Thyroid gland (tissue), 4 donors: ENCODE measurements around the gene TMEM154. TPM values are rescaled to one million over a fixed set of nuclear protein-coding genes. Genes with fewer than 3 reads are reported as not detected.
A peak's percentile ranks its signal among the peaks of the same experiment; 100 is the strongest.

Source experiments
- DNase-seq, 2 donors: peaks; one replicate each; pipeline ENCODE4 v3.0.0-alpha.2; 2019
- H3K27ac ChIP-seq, 3 donors: fragments of 200-600 bp; sonication (generic); 1 replicate in 2 of 3; 2 replicates in 1 of 3; pipeline ENCODE4 v1.5.1; 2016 to 2019; ENCODE audit warnings: mild to moderate bottlenecking in 1 of 3, moderate library complexity in 1 of 3
- H3K27me3 ChIP-seq: fragments of 200-600 bp; sonication (generic); one replicate; pipeline ENCODE4 v1.5.1; 2019
- H3K36me3 ChIP-seq, 2 donors: fragments of 200-600 bp; sonication (generic); one replicate each; pipeline ENCODE4 v1.5.1; 2016 to 2019
- H3K4me1 ChIP-seq, 2 donors: fragments of 200-600 bp; sonication (generic); one replicate each; pipeline ENCODE4 v1.5.1; 2017 to 2019
- H3K4me3 ChIP-seq, 3 donors: fragments of 200-600 bp; sonication (generic); replicated peaks in 1 of 3; 1 replicate in 2 of 3; 2 replicates in 1 of 3; pipeline ENCODE4 v1.5.1; 2016; ENCODE audit warnings: mild to moderate bottlenecking in 1 of 3
- H3K9me3 ChIP-seq: fragments of 200-600 bp; sonication (generic); one replicate; pipeline ENCODE4 v1.5.1; 2017
- POLR2A ChIP-seq, 2 donors: fragments of 450-650 bp; IDR thresholded peaks; one replicate each; pipeline ENCODE4 v1.6.1; 2017; ENCODE audit warnings: antibody characterized with exemption in 2 of 2, mild to moderate bottlenecking in 2 of 2, moderate library complexity in 1 of 2
- WGBS, 2 donors: methylation state at CpG; one replicate each; pipeline ENCODE4 v1.1.5; 2017; 5-methylcytosine and 5-hydroxymethylcytosine counted together
- intact Hi-C: fragments of 100-400 bp; cut with DNase I; formaldehyde crosslinking; loops from one replicate; pipeline ENCODE4 v1.15.1; 2023
- total RNA-seq, 4 donors: library from RNA; depleted of rRNA; stranded (reverse); fragments of >200 nt; gene quantifications; one replicate each; pipeline ENCODE4 v1.2.3, GENCODE V29; 2016
- TF ChIP-seq, protein P1 (sequence below), 6 experiments: fragments of 200-600 bp in 3 of 6; fragments of 450-650 bp in 3 of 6; sonication (generic) in 3 of 6; IDR thresholded peaks; one replicate each; pipeline ENCODE4 v1.5.1; 2016 to 2019; ENCODE audit warnings: antibody characterized with exemption in 6 of 6, mild to moderate bottlenecking in 2 of 6, inconsistent platforms in 1 of 6, moderate library complexity in 1 of 6

Gene TMEM154
- total RNA-seq, 4 donors from 2014 or later: 0.22 to 1.6 (median 0.42) TPM

DNA sequence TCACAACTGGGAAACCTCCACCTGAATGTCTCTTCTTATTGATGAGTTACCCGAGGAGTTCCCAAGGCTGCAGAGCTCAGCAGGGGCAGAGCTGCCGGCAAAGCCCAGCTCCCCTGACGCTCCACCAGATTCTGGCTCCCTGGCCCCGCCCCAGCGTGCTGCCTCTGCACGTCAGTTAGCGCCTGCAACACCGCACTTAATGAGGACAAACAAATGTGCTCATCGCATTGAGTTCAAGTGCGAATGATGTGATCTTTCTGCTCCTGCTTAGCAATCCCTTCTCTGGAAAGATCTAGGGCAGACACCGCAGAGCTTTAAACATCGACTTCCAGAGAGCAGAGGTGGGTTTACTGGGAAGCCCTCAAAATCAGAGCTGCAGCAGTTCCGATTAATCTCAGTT lies 88.4 kb downstream of the TMEM154 start:
- intact Hi-C loops: no loop called here
- TF ChIP-seq POLR2A (IDR thresholded peaks at IDR 0.05): no peak
- TF ChIP-seq, protein P1, sequence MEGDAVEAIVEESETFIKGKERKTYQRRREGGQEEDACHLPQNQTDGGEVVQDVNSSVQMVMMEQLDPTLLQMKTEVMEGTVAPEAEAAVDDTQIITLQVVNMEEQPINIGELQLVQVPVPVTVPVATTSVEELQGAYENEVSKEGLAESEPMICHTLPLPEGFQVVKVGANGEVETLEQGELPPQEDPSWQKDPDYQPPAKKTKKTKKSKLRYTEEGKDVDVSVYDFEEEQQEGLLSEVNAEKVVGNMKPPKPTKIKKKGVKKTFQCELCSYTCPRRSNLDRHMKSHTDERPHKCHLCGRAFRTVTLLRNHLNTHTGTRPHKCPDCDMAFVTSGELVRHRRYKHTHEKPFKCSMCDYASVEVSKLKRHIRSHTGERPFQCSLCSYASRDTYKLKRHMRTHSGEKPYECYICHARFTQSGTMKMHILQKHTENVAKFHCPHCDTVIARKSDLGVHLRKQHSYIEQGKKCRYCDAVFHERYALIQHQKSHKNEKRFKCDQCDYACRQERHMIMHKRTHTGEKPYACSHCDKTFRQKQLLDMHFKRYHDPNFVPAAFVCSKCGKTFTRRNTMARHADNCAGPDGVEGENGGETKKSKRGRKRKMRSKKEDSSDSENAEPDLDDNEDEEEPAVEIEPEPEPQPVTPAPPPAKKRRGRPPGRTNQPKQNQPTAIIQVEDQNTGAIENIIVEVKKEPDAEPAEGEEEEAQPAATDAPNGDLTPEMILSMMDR (IDR thresholded peaks at IDR 0.05): no peak
- Histone ChIP-seq H3K9me3 (no peaks in the 10 kb centered on the region), H3K4me3 (no peak overlapping the region), H3K27me3 (no peaks in the 10 kb centered on the region), H3K36me3 (no peaks in the 10 kb centered on the region), H3K27ac (no peak overlapping the region), H3K4me1 (peaks cover 13 to 32% of the 10 kb centered on the region in 2 donors)
- 7 to 17% methylated on average over 13 of the region's 13 CpGs for WGBS, 2 donors
- peak; percentile 42 to 46 for DNase-seq

DNA sequence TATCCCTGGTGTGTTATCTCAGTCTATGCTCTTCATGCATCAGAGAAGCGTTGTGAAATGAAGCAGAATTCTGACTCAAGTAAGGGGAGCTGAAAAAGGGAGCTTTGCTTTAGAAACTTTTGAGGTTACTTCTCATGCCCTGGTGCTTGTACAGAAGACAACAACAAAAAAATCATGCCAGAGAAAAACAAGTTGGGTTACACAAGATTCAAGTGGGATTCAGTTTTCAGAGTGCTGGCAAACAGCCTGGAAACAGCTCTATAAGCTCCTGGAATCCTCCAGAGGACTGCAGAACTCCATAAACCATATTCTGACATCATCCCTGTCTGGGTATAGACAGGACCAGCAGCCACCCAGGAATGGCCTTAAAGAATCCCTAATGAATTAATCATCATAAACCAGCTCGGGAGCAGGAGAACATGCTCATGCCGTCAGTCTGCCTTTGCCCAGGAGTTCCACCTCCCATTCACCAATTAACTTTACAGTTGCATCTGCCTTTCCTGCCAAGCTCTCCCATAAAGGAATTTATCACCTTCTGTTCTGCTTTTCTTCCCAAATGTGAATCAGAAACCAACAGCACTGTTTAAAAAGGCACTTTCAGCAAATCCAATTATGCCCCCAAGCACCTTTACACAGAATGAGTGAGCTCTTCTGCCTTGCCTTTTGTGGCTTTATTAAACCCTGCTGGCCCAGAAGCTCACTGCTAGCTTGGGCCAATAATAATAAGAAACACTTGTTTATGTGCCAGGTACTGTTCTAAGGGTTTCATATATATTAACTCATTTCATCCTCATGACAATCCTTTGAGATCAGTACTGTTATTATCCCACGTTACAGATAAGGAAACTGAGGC lies 89.4 kb downstream of the TMEM154 start:
- Histone ChIP-seq H3K27ac (peak overlapping the region; percentile 38 to 79 (median 59)), H3K4me3 (no peak overlapping the region), H3K9me3 (no peaks in the 10 kb centered on the region), H3K36me3 (no peaks in the 10 kb centered on the region), H3K4me1 (peaks cover 13 to 28% of the 10 kb centered on the region in 2 donors), H3K27me3 (no peaks in the 10 kb centered on the region)
- intact Hi-C loops: no loop called here
- 35 to 36% methylated on average over 4 of the region's 4 CpGs for WGBS, 2 donors
- peak; percentile 61 to 67 for DNase-seq
- TF ChIP-seq, protein P1 (IDR thresholded peaks at IDR 0.05): peak in 2 of 6 experiments; percentile 5 to 7
- peak in 1 of 2 donors; percentile 25 for TF ChIP-seq POLR2A (IDR thresholded peaks at IDR 0.05)

DNA sequence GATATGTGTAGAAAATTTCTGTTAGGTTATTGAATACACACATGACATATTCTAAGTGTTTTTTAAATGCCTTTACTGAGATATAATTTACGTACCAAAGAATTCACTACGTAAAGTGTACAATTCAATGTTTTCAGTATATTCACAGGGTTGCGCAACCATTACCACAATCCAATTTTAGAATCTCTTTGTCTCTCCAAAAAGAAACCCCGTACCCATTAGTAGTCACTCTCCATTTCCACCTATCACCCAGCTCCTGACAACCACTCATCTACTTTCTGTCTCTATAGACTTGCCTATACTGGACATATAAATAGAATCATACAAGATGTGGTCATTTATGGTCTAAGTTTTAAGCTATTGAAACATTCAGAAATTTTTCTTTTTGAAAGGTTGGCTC lies 90.9 kb downstream of the TMEM154 start:
- 93% methylated on average over 4 of the region's 4 CpGs for WGBS, 2 donors
- TF ChIP-seq, protein P1 (IDR thresholded peaks at IDR 0.05): no peak
- no peak for TF ChIP-seq POLR2A (IDR thresholded peaks at IDR 0.05)
- intact Hi-C loops: no loop called here
- no peaks in the 10 kb centered on the region for H3K27me3 ChIP-seq
- H3K36me3 ChIP-seq: no peaks in the 10 kb centered on the region
- no peak for DNase-seq
- H3K9me3 ChIP-seq: no peaks in the 10 kb centered on the region
- no peak overlapping the region for H3K4me3 ChIP-seq
- no peak overlapping the region for H3K27ac ChIP-seq
- peaks cover 13 to 28% of the 10 kb centered on the region in 2 donors for H3K4me1 ChIP-seq

DNA sequence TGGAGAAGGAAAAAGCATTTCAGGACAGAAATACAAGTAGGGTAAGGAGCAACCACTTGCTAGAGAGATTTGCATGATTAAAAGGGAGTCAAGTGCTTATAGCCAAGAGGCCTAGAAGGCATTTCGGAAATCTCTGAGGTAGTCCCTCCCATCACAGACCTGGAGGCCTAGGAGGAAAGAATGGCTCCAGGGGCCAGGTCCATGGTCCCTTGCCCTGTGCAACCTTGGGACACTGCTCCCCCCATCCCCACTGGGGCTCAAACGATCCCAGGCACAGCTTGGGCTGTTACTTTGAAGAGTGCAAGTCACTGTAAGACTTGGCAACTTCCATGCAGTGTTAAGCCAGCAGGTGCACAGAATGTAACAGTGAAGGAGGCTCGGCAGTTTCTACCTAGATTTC lies 92.7 kb downstream of the TMEM154 start:
- intact Hi-C loops: no loop called here
- Histone ChIP-seq H3K27me3 (no peaks in the 10 kb centered on the region), H3K27ac (no peak overlapping the region), H3K36me3 (no peaks in the 10 kb centered on the region), H3K4me1 (peaks cover 13 to 28% of the 10 kb centered on the region in 2 donors), H3K9me3 (no peaks in the 10 kb centered on the region), H3K4me3 (no peak overlapping the region)
- WGBS, 2 donors: 93 to 96% methylated on average over 3 of the region's 3 CpGs
- DNase-seq: no peak
- TF ChIP-seq, protein P1 (IDR thresholded peaks at IDR 0.05): no peak
- TF ChIP-seq POLR2A (IDR thresholded peaks at IDR 0.05): no peak

DNA sequence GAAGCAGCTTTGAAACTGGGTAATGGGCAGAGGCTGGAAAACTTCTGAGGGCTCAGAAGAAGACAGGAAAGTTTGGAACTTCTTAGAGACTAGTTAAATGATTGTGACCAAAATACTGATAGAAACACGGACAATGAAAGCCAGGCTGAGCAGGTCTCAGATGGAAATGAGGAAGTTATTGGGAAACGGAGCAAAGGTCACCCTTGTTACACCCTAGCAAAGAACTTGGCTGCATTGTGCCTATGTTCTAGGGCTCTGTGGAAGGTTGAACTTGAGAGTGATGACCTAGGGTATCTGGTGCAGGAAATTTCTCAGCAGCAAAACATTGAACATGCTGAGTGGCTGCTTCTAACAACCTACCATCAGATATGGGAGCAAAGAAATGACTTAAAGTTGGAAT lies 93.1 kb downstream of the TMEM154 start:
- no peaks in the 10 kb centered on the region for H3K27me3 ChIP-seq
- peaks cover 13 to 27% of the 10 kb centered on the region in 2 donors for H3K4me1 ChIP-seq
- H3K4me3 ChIP-seq: no peak overlapping the region
- H3K27ac ChIP-seq: no peak overlapping the region
- H3K36me3 ChIP-seq: no peaks in the 10 kb centered on the region
- intact Hi-C loops: no loop called here
- no peak for DNase-seq
- no peaks in the 10 kb centered on the region for H3K9me3 ChIP-seq
- 95 to 100% methylated on average over 2 of the region's 2 CpGs for WGBS, 2 donors
- TF ChIP-seq POLR2A (IDR thresholded peaks at IDR 0.05): no peak
- TF ChIP-seq, protein P1 (IDR thresholded peaks at IDR 0.05): no peak
